Gastrocnemius medialis (tissue), 4 donors: ENCODE results near the gene AGTPBP1.

ENCODE experiments used
- POLR2A ChIP-seq, 2 donors: fragments of 450-650 bp; IDR thresholded peaks; one replicate each; pipeline ENCODE4 v1.6.1; 2017; ENCODE audit warnings: antibody characterized with exemption in 2 of 2, mild to moderate bottlenecking in 2 of 2, moderate library complexity in 2 of 2
- TF ChIP-seq, protein P1 (sequence below), 5 experiments: fragments of 450-650 bp in 3 of 5; fragments of 200-600 bp in 2 of 5; sonication (generic) in 2 of 5; IDR thresholded peaks in 4 of 5; conservative IDR thresholded peaks in 1 of 5; 1 replicate in 4 of 5; 2 replicates in 1 of 5; pipeline ENCODE4 v1.5.1; 2016 to 2019; ENCODE audit warnings: antibody characterized with exemption in 5 of 5, mild to moderate bottlenecking in 3 of 5, moderate library complexity in 3 of 5

DNA sequence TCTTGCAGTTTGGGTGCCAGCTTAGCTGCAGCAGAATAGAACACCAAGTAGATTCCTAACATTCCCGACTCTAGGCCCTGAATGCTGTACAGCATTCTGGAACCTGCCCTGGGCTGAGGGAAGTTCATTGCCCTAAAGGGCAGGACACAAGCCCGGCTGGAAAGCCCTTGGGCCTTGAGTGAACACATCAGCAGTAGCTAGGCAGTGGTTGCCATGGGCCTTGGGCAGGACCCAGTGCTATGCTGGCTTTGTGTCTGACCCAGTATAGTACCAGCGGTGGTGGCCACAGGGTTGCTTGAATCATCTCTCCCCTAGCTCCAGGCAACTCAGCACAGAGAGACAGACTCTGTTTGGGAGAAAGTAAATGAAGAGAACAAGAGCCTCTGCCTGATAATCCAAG, 137.8 kb downstream of the AGTPBP1 start:
- TF ChIP-seq, protein P1, sequence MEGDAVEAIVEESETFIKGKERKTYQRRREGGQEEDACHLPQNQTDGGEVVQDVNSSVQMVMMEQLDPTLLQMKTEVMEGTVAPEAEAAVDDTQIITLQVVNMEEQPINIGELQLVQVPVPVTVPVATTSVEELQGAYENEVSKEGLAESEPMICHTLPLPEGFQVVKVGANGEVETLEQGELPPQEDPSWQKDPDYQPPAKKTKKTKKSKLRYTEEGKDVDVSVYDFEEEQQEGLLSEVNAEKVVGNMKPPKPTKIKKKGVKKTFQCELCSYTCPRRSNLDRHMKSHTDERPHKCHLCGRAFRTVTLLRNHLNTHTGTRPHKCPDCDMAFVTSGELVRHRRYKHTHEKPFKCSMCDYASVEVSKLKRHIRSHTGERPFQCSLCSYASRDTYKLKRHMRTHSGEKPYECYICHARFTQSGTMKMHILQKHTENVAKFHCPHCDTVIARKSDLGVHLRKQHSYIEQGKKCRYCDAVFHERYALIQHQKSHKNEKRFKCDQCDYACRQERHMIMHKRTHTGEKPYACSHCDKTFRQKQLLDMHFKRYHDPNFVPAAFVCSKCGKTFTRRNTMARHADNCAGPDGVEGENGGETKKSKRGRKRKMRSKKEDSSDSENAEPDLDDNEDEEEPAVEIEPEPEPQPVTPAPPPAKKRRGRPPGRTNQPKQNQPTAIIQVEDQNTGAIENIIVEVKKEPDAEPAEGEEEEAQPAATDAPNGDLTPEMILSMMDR (IDR thresholded peaks at IDR 0.05 in 4 of 5, conservative IDR thresholded peaks at IDR 0.05 in 1 of 5): no peak
- no peak for TF ChIP-seq POLR2A (IDR thresholded peaks at IDR 0.05)
